ENCODE data around the gene HIF1A.

GRCh38 chr14:61742371-61742770, 47.1 kb downstream of the HIF1A start:
- no peak for TF ChIP-seq HCFC1 (IDR thresholded peaks at IDR 0.05; ENCODE audit: low read length)
- TF ChIP-seq IRF5 (IDR thresholded peaks at IDR 0.05; ENCODE audit: borderline replicate concordance): no peak
- TF ChIP-seq PRDM15 (CRISPR knock-in tag; IDR thresholded peaks at IDR 0.05): no peak
- TF ChIP-seq TAF1 (IDR thresholded peaks at IDR 0.05; ENCODE audit: borderline replicate concordance, low read depth, low read length): no peak

Measured in GM12878 (cell line).